ENCODE measurements around the gene SERPINA4. TPM values are rescaled to one million over a fixed set of nuclear protein-coding genes. Genes with fewer than 3 reads are reported as not detected.

The SERPINA4 gene
- total and polyA plus RNA-seq, 4 donors, result not detected

DNA sequence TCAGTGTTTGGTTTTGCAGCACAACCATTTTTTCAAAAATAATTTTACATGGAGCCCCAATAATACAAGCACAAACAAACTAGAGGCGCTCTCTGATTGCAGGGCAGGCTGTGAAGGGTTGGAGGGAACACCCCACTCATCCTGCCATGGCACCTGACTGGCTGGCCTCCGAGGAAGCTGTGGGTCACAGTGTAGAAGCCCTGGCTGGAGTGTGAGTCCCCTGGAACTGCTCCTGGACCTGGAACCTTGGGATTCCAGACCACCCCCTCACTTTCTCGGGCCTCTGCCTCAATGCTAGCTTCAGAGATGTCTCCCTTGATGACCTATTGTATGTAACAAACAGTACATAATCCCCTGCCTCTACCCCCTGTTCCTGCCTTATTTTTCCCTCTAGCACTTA lies 37.1 kb upstream of the SERPINA4 start:
- H3K36me3 ChIP-seq (ENCODE audit: control insufficient read depth, insufficient read depth, low read length), result no peaks in the 10 kb centered on the region
- H3K9me3 ChIP-seq (ENCODE audit: control insufficient read depth, insufficient read depth, low read length), result no peaks in the 10 kb centered on the region
- 89% methylated on average over 3 of the region's 3 CpGs for WGBS (ENCODE audit: insufficient coverage)
- H3K4me1 ChIP-seq (ENCODE audit: control insufficient read depth, insufficient read depth, low read length), result no peaks in the 10 kb centered on the region
- no peaks in the 10 kb centered on the region for H3K27me3 ChIP-seq (ENCODE audit: control insufficient read depth, insufficient read depth, low read length)
- H3K27ac ChIP-seq (ENCODE audit: low read depth, low read length), result no peak overlapping the region
- H3K4me3 ChIP-seq (ENCODE audit: low read depth, low read length), result no peak overlapping the region
- DNase-seq (ENCODE audit: low read depth in 4 of 6, low spot score in 6 of 6), result no peak

DNA sequence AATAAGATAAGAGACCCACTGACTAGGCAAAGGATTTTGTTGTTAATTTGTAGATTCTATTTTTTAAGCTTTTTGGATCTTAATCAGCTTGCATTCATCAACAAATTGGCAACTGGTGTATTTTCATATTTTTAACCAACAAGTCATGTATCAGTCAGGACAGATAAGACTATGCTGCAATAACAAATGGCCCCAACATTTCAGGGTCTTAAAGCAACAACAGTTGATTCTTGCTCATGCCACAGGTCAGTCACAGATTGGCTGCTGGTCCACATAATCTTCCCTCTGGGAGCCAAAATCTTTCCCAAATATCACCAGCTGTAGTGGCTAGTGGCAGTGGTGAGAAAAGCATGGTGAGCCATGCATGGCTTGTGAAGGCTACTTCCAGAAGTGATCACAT lies 30.1 kb upstream of the SERPINA4 start:
- no peak for DNase-seq (ENCODE audit: low read depth in 4 of 6, low spot score in 6 of 6)
- Histone ChIP-seq H3K4me1 (ENCODE audit: control insufficient read depth, insufficient read depth, low read length) (no peaks in the 10 kb centered on the region), H3K36me3 (ENCODE audit: control insufficient read depth, insufficient read depth, low read length) (no peaks in the 10 kb centered on the region)

DNA sequence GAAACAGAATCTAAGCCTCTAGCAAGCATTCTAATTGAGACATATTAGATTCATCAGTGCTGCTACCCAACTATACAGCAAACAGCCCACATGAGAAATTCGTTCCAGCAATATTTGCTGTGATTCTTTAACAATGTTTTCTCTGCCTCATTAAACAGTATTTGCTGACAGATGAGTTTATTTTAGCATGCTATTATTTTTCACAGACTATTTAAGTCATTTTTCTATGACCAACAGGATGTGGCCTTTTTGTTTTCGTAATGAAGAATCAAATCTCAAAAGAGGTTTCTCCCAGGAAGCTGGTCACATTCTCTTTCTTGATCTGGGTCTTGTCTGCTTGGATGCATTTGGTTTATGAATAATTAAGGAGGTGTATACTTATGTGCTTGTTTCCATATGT lies 28.8 kb upstream of the SERPINA4 start:
- H3K27ac ChIP-seq (ENCODE audit: low read depth, low read length), result no peak overlapping the region
- H3K36me3 ChIP-seq (ENCODE audit: control insufficient read depth, insufficient read depth, low read length), result no peaks in the 10 kb centered on the region
- H3K4me3 ChIP-seq (ENCODE audit: low read depth, low read length), result no peak overlapping the region
- DNase-seq (ENCODE audit: low read depth in 4 of 6, low spot score in 6 of 6), result peak in 1 of 6 donors; percentile 86
- no CpG with 5 or more reads among the region's 2 CpGs for WGBS (ENCODE audit: insufficient coverage)
- H3K4me1 ChIP-seq (ENCODE audit: control insufficient read depth, insufficient read depth, low read length), result no peaks in the 10 kb centered on the region
- no peaks in the 10 kb centered on the region for H3K27me3 ChIP-seq (ENCODE audit: control insufficient read depth, insufficient read depth, low read length)
- H3K9me3 ChIP-seq (ENCODE audit: control insufficient read depth, insufficient read depth, low read length), result no peaks in the 10 kb centered on the region

More for the DNA sequence above, 30.1 kb upstream of the SERPINA4 start:
- no peak overlapping the region for H3K27ac ChIP-seq (ENCODE audit: low read depth, low read length)
- H3K27me3 ChIP-seq (ENCODE audit: control insufficient read depth, insufficient read depth, low read length), result no peaks in the 10 kb centered on the region
- H3K4me3 ChIP-seq (ENCODE audit: low read depth, low read length), result no peak overlapping the region
- H3K9me3 ChIP-seq (ENCODE audit: control insufficient read depth, insufficient read depth, low read length), result no peaks in the 10 kb centered on the region

DNA sequence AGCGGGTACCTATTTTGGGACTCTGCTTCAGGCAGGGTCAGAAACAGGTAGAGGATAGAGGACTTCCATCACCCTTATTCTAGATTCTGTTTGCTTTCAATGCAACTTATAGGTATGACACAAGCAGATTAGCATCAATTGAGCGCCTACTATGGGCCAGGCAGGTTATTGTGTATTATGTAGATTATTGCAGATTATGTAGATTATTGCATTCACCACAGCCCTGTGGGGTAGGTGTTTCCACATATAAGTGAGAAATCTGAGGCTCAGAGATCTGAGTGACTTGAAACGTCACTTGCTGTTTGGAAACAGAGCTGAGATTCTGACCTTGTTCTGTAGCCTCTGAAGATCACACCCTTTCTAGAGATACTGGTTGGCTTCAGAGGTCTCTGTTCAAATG lies 25.7 kb upstream of the SERPINA4 start:
- Histone ChIP-seq H3K4me3 (ENCODE audit: low read depth, low read length) (no peak overlapping the region), H3K36me3 (ENCODE audit: control insufficient read depth, insufficient read depth, low read length) (no peaks in the 10 kb centered on the region), H3K4me1 (ENCODE audit: control insufficient read depth, insufficient read depth, low read length) (no peaks in the 10 kb centered on the region), H3K27me3 (ENCODE audit: control insufficient read depth, insufficient read depth, low read length) (no peaks in the 10 kb centered on the region), H3K9me3 (ENCODE audit: control insufficient read depth, insufficient read depth, low read length) (no peaks in the 10 kb centered on the region), H3K27ac (ENCODE audit: low read depth, low read length) (no peak overlapping the region)
- DNase-seq (ENCODE audit: low read depth in 4 of 6, low spot score in 6 of 6), result no peak
- 94% methylated on average over 2 of the region's 3 CpGs for WGBS (ENCODE audit: insufficient coverage)

DNA sequence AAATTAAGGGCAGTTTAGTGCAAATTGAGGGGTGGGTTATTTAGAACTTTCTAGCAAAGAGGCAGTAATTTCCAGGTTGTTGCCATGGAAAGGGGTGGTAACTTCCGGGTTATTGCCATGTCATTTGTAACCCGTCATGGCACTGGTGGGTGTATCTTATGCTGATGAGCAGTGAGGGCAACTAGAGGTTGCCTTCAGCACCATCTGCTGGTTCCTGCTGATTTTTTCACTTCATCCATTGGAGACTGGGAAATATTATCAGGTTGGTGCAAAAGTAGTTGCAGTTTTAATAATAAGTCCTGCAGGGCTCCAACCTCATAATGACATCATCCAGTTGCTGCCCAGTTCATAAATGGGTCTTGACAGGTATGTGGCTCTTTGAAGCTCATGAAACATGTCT lies 24.4 kb upstream of the SERPINA4 start:
- no peak overlapping the region for H3K4me3 ChIP-seq (ENCODE audit: low read depth, low read length)
- H3K36me3 ChIP-seq (ENCODE audit: control insufficient read depth, insufficient read depth, low read length), result no peaks in the 10 kb centered on the region
- H3K27ac ChIP-seq (ENCODE audit: low read depth, low read length), result no peak overlapping the region
- no peaks in the 10 kb centered on the region for H3K9me3 ChIP-seq (ENCODE audit: control insufficient read depth, insufficient read depth, low read length)
- peak in 1 of 6 donors; percentile 11 for DNase-seq (ENCODE audit: low read depth in 4 of 6, low spot score in 6 of 6)
- 39% methylated on average over 2 of the region's 2 CpGs for WGBS (ENCODE audit: insufficient coverage)
- H3K27me3 ChIP-seq (ENCODE audit: control insufficient read depth, insufficient read depth, low read length), result no peaks in the 10 kb centered on the region
- no peaks in the 10 kb centered on the region for H3K4me1 ChIP-seq (ENCODE audit: control insufficient read depth, insufficient read depth, low read length)

DNA sequence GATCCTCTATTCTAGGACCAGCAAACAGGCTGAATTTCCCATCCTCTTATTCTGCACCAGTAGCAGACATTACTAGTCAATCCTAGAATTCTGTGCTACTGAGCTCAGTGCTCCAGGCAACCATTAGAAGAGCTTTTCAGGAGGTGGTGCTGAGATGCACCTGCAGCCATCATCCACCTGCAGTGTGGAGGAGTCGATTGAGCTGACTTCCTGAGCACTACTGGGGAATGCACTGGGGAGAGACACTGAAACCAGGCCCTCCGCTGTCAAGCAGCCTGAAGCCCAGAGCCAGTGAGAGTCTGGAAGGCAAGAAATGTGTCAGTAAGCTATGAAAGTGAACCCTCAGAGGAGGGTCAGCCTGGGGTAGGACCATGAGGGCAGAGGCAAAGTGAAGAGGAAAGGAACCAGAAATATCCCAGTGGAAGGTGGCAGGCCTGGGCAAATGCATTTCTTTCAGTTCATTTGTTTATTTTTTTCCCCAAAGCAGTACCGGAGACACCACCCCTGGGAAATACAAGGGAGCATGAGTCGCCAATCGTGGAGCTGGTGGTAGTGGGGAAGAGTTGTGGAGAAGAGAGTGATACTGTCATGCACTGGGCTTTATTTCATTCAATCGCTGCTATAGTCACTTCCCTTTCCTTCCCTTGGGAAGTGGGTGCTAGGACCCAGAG lies 23.0 kb upstream of the SERPINA4 start:
- WGBS (ENCODE audit: insufficient coverage), result 89% methylated on average over 2 of the region's 6 CpGs
- Histone ChIP-seq H3K36me3 (ENCODE audit: control insufficient read depth, insufficient read depth, low read length) (no peaks in the 10 kb centered on the region), H3K27me3 (ENCODE audit: control insufficient read depth, insufficient read depth, low read length) (no peaks in the 10 kb centered on the region), H3K4me1 (ENCODE audit: control insufficient read depth, insufficient read depth, low read length) (no peaks in the 10 kb centered on the region), H3K9me3 (ENCODE audit: control insufficient read depth, insufficient read depth, low read length) (no peaks in the 10 kb centered on the region), H3K27ac (ENCODE audit: low read depth, low read length) (no peak overlapping the region), H3K4me3 (ENCODE audit: low read depth, low read length) (no peak overlapping the region)
- no peak for DNase-seq (ENCODE audit: low read depth in 4 of 6, low spot score in 6 of 6)

DNA sequence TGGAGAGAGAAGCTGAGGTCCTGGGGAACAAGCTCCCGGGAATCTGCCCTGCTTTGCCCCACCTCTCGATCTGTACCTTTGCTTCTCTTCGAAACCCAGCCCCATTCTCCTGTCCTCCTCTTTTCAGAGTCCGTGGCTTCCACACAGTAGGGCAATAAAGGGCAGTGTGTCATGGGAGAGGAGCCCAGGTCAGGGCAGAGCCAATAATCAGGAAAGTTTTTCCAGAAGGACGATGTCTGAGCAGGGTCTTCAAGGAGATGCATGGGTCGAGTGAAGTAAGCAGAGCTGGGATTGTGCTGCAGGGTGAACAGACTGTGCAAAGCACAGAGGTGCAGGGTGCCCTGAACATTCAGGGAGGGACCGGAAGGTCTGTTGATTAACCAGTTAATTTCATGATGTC lies 22.1 kb upstream of the SERPINA4 start:
- no peaks in the 10 kb centered on the region for H3K9me3 ChIP-seq (ENCODE audit: control insufficient read depth, insufficient read depth, low read length)
- no peaks in the 10 kb centered on the region for H3K27me3 ChIP-seq (ENCODE audit: control insufficient read depth, insufficient read depth, low read length)
- 92% methylated on average over 2 of the region's 7 CpGs for WGBS (ENCODE audit: insufficient coverage)
- H3K27ac ChIP-seq (ENCODE audit: low read depth, low read length), result no peak overlapping the region
- H3K4me1 ChIP-seq (ENCODE audit: control insufficient read depth, insufficient read depth, low read length), result no peaks in the 10 kb centered on the region
- no peak overlapping the region for H3K4me3 ChIP-seq (ENCODE audit: low read depth, low read length)
- no peaks in the 10 kb centered on the region for H3K36me3 ChIP-seq (ENCODE audit: control insufficient read depth, insufficient read depth, low read length)
- DNase-seq (ENCODE audit: low read depth in 4 of 6, low spot score in 6 of 6), result no peak

DNA sequence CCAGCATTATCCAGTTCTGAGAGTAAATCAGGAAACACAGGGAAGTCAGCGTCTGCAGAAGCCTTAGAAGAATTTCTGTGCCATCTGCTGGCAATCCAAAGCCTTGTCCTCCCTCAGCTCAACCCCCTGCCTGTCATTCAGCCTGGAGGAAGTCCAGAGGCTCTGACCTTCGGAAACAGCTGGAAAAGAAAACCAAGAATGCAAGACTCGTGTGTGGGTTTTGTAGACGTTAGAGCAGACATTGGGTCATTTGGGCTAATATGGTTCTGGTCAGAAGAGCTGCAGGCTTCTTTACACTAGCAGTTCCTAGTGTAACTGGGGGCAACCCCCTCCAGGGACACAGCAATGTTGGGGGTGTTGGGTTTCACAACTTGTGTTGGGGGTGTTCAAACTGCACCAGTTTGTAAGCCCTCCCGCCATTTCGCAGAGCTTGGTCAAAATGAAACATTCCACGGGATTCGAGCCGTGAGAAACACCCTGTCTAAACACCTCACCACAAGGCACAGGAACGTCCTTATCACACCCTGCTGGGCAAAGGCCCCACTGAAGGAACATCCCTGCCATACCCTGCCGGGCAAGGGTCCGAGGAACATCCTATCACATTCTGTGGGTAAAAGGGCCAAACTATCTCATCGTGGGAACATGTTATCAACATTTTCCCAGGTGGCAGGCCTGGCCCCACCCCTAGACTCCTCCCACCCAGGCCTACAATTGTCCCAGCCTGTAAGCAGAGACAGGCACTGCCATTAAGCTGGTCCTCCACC lies 21.0 kb upstream of the SERPINA4 start:
- no peaks in the 10 kb centered on the region for H3K9me3 ChIP-seq (ENCODE audit: control insufficient read depth, insufficient read depth, low read length)
- no peak overlapping the region for H3K4me3 ChIP-seq (ENCODE audit: low read depth, low read length)
- H3K4me1 ChIP-seq (ENCODE audit: control insufficient read depth, insufficient read depth, low read length), result peaks cover 6% of the 10 kb centered on the region
- 61% methylated on average over 11 of the region's 13 CpGs for WGBS (ENCODE audit: insufficient coverage)
- H3K27ac ChIP-seq (ENCODE audit: low read depth, low read length), result no peak overlapping the region
- DNase-seq (ENCODE audit: low read depth in 4 of 6, low spot score in 6 of 6), result peak in 3 of 6 donors; percentile 26 to 78 (median 59)
- no peaks in the 10 kb centered on the region for H3K36me3 ChIP-seq (ENCODE audit: control insufficient read depth, insufficient read depth, low read length)
- no peaks in the 10 kb centered on the region for H3K27me3 ChIP-seq (ENCODE audit: control insufficient read depth, insufficient read depth, low read length)

DNA sequence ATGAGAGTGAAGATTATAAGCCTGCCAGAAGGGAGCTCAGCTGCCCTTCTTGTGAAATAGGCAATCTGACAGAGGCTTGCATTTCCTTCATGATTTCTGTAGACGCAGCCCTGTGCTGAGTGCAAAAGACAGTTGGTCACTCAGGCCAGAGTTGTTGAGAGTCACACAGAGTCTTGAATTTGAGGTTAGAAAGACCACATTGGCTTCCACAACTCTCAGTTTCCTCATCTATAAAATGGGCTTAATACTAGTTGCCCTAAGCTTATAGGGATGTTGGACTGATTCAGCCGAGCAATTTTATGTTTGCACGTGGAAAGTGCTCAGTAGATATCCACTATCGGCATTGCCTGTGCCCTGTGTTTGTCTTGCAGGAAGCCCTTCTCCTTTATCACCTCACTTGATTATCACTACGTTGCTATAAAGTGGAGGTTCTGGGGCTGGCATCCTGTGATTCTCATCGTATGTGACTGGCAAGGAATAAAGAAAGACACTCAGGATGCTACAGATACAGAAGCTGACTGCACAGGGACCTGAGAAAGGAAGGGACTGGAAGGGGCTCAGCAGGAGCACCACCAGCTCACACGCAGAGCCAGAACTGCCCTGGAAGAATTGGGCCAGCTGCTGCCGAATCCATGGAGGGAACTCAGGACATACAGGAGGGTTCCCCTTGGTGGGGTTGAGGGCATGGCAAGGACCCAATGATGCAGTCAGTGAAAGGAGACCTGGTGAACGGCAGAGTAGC lies 19.8 kb upstream of the SERPINA4 start:
- H3K27ac ChIP-seq (ENCODE audit: low read depth, low read length), result no peak overlapping the region
- H3K9me3 ChIP-seq (ENCODE audit: control insufficient read depth, insufficient read depth, low read length), result peaks cover 2% of the 10 kb centered on the region
- no peak overlapping the region for H3K4me3 ChIP-seq (ENCODE audit: low read depth, low read length)
- H3K27me3 ChIP-seq (ENCODE audit: control insufficient read depth, insufficient read depth, low read length), result no peaks in the 10 kb centered on the region
- no peak for DNase-seq (ENCODE audit: low read depth in 4 of 6, low spot score in 6 of 6)
- H3K36me3 ChIP-seq (ENCODE audit: control insufficient read depth, insufficient read depth, low read length), result no peaks in the 10 kb centered on the region
- WGBS (ENCODE audit: insufficient coverage), result 81% methylated on average over 4 of the region's 9 CpGs
- H3K4me1 ChIP-seq (ENCODE audit: control insufficient read depth, insufficient read depth, low read length), result peaks cover 12% of the 10 kb centered on the region

All from spinal cord (tissue), 10 donors.